ENCODE results near the gene ERI2. TPM values are rescaled to one million over a fixed set of nuclear protein-coding genes. Genes with fewer than 3 reads are reported as not detected.
"Not testable (repeated sequence)": the region's sequence is repeated elsewhere in the genome, so short reads cannot be mapped to it uniquely, and the experiment has no call there.

Gene ERI2
- total RNA-seq, 2 experiments from 2014 or later = 15.0 to 15.4 TPM

- Mint-ChIP-seq H3K27ac (no peak overlapping the region), H3K36me3 (ENCODE audit: low read depth) (peaks cover 40% of the 10 kb centered on the region), H3K27me3 (ENCODE audit: low read depth) (no peaks in the 10 kb centered on the region), H3K4me1 (ENCODE audit: low read depth) (peaks cover 16% of the 10 kb centered on the region), H3K9me3 (ENCODE audit: insufficient read depth) (no peaks in the 10 kb centered on the region), H3K4me3 (no peak overlapping the region)
- POLR2A ChIA-PET = interaction anchor here (2.3 kb wide), 1 partner anchor 8 kb away, joined by 10 read pairs; the partner anchor contains the start of genes ERI2 and REXO5
- no peak for DNase-seq
- CTCF ChIA-PET = interaction anchor here (0.7 to 2.3 kb wide), 3 partner anchors 8 to 18 kb away, joined by 3 to 12 read pairs (median 4); partner anchors contain the start of genes ERI2 and REXO5
- no peak for ATAC-seq
These were observed 8.5 kb upstream of the ERI2 start for GRCh38 chr16:20814784-20815183.

DNA sequence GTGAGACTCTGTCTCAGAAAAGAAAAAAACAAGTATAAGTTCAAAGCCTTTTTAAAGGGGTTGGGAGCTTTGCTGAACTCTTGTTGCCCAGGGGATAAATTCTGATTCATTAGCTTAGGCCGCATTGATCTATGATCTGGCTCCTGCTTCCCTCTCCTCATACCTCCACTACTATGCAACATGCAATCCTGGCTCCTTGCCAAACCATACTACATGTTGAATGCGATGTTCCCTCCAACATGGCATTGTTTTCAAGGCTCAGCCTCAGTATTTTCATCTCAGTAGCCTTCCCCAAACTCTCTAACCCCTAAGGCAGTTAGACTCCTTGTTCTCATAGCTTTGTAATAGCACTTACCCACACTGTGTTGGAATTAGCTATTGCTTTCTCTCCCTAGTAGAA is 6.2 kb upstream of the ERI2 start:
- H3K27me3 Mint-ChIP-seq (ENCODE audit: low read depth) = no peaks in the 10 kb centered on the region
- peaks cover 27% of the 10 kb centered on the region for H3K4me1 Mint-ChIP-seq (ENCODE audit: low read depth)
- H3K9me3 Mint-ChIP-seq (ENCODE audit: insufficient read depth) = no peaks in the 10 kb centered on the region
- H3K27ac Mint-ChIP-seq = no peak overlapping the region
- no peak for ATAC-seq
- CTCF ChIA-PET = no interaction called here
- POLR2A ChIA-PET = no interaction called here
- peaks cover 40% of the 10 kb centered on the region for H3K36me3 Mint-ChIP-seq (ENCODE audit: low read depth)
- no peak overlapping the region for H3K4me3 Mint-ChIP-seq
- no peak for DNase-seq

- ATAC-seq (no peak), DNase-seq (no peak)
- H3K4me3 Mint-ChIP-seq = no peak overlapping the region
- peaks cover 37% of the 10 kb centered on the region for H3K36me3 Mint-ChIP-seq (ENCODE audit: low read depth)
- peaks cover 27% of the 10 kb centered on the region for H3K4me1 Mint-ChIP-seq (ENCODE audit: low read depth)
- H3K27me3 Mint-ChIP-seq (ENCODE audit: low read depth) = no peaks in the 10 kb centered on the region
- no peaks in the 10 kb centered on the region for H3K9me3 Mint-ChIP-seq (ENCODE audit: insufficient read depth)
- no peak overlapping the region for H3K27ac Mint-ChIP-seq
- ChIA-PET POLR2A (interaction anchor here (0.6 kb wide), 1 partner anchor 39 kb away, joined by 6 read pairs; no protein-coding TSS in a partner anchor), CTCF (no interaction called here)
These were observed 5.7 kb upstream of the ERI2 start for GRCh38 chr16:20811889-20812439.

DNA sequence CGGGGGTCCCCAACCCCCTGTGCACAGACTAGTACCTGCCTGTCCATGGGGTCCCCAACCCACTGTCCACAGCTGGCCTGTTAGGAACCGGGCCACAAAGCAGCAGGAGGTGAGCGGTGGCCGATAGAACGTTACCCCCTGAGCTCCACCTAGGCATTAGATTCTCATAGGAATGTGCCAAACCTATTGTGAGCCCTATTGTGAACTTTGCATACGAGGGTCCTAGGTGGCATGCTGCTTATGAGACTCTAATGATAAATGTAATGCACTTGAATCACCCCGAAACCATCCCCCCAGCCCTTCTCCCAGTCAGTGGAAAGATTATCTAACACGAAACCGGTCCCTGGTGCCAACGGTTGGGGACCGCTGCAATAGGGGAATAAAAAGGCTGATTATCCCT is 1.6 kb upstream of the ERI2 start:
- ChIA-PET CTCF (interaction anchor here (1.9 to 2.1 kb wide), 2 partner anchors 8 to 13 kb away, joined by 8 to 12 read pairs; no protein-coding TSS in a partner anchor), POLR2A (no interaction called here)
- no peak for ATAC-seq
- H3K9me3 Mint-ChIP-seq (ENCODE audit: insufficient read depth) = no peaks in the 10 kb centered on the region
- peaks cover 23% of the 10 kb centered on the region for H3K36me3 Mint-ChIP-seq (ENCODE audit: low read depth)
- peak overlapping the region; percentile 95 for H3K27ac Mint-ChIP-seq
- peak overlapping the region; percentile 97 for H3K4me3 Mint-ChIP-seq
- no peaks in the 10 kb centered on the region for H3K27me3 Mint-ChIP-seq (ENCODE audit: low read depth)
- no peak for DNase-seq
- peaks cover 25% of the 10 kb centered on the region for H3K4me1 Mint-ChIP-seq (ENCODE audit: low read depth)

DNA sequence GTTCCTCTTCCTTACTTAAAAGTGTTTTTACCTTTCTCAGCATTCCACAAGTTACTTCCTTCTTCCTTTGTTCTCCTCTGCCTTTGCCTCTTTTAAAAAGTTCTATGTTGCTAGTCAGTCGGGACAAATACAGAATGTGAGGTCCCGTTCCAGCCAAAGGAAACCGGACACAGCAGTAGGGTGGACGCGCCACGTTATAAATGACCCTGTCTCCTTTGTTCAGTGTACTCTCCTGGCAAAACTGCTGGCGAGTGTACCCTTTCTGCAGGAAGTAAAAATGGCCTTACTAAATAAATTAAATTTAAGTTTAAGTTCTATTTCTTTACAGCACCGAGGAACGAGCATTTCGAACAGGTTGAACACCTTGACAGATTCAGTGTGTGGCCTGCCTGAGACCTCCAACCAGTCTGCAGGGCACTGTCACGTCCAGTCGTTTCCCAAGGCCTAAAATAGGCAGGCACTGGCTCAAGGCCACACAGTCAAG is 546 bp downstream of the ERI2 start:
- CTCF ChIA-PET = interaction anchor here (0.7 to 2.1 kb wide), 10 partner anchors 10 to 279 kb away, joined by 3 to 12 read pairs (median 5); no protein-coding TSS in a partner anchor

GRCh38 chr16:20803561-20804214 is 2.6 kb downstream of the ERI2 start:
- no peak for ATAC-seq
- H3K27ac Mint-ChIP-seq = no peak overlapping the region
- no peaks in the 10 kb centered on the region for H3K27me3 Mint-ChIP-seq (ENCODE audit: low read depth)
- H3K4me1 Mint-ChIP-seq (ENCODE audit: low read depth) = peaks cover 23% of the 10 kb centered on the region
- CTCF ChIA-PET = interaction anchor here (2.0 kb wide), 1 partner anchor 46 kb away, joined by 6 read pairs; no protein-coding TSS in a partner anchor
- POLR2A ChIA-PET = interaction anchor here (1.7 kb wide), 1 partner anchor 96 kb away, joined by 3 read pairs; the partner anchor contains the start of genes DCUN1D3 and LYRM1
- DNase-seq = no peak
- no peaks in the 10 kb centered on the region for H3K9me3 Mint-ChIP-seq (ENCODE audit: insufficient read depth)
- no peak overlapping the region for H3K4me3 Mint-ChIP-seq
- H3K36me3 Mint-ChIP-seq (ENCODE audit: low read depth) = peaks cover 29% of the 10 kb centered on the region

More for the DNA sequence above, 546 bp downstream of the ERI2 start:
- Mint-ChIP-seq H3K27ac (peak overlapping the region; percentile 95), H3K36me3 (ENCODE audit: low read depth) (peaks cover 24% of the 10 kb centered on the region), H3K4me1 (ENCODE audit: low read depth) (peaks cover 21% of the 10 kb centered on the region), H3K4me3 (peak overlapping the region; percentile 97)
- DNase-seq; H3K9me3 Mint-ChIP-seq (ENCODE audit: insufficient read depth); ATAC-seq; H3K27me3 Mint-ChIP-seq (ENCODE audit: low read depth): not testable (repeated sequence)
- POLR2A ChIA-PET = interaction anchor here (0.6 to 2.2 kb wide), 5 partner anchors 10 to 130 kb away, joined by 3 to 11 read pairs (median 7); partner anchors contain the start of genes ACSM3, DCUN1D3 and LYRM1

- POLR2A ChIA-PET = interaction anchor here (1.7 kb wide), 1 partner anchor 97 kb away, joined by 3 read pairs; the partner anchor contains the start of genes DCUN1D3 and LYRM1
- no peaks in the 10 kb centered on the region for H3K9me3 Mint-ChIP-seq (ENCODE audit: insufficient read depth)
- H3K27me3 Mint-ChIP-seq (ENCODE audit: low read depth) = no peaks in the 10 kb centered on the region
- H3K36me3 Mint-ChIP-seq (ENCODE audit: low read depth) = peaks cover 31% of the 10 kb centered on the region
- H3K4me3 Mint-ChIP-seq = no peak overlapping the region
- DNase-seq = no peak
- H3K27ac Mint-ChIP-seq = no peak overlapping the region
- H3K4me1 Mint-ChIP-seq (ENCODE audit: low read depth) = peaks cover 26% of the 10 kb centered on the region
- CTCF ChIA-PET = interaction anchor here (2.0 kb wide), 1 partner anchor 46 kb away, joined by 6 read pairs; no protein-coding TSS in a partner anchor
- ATAC-seq = no peak
These were observed 3.1 kb downstream of the ERI2 start for GRCh38 chr16:20803192-20803560.

GRCh38 chr16:20801278-20801677 is 5.0 kb downstream of the ERI2 start:
- H3K4me1 Mint-ChIP-seq (ENCODE audit: low read depth) = peaks cover 26% of the 10 kb centered on the region
- H3K4me3 Mint-ChIP-seq = no peak overlapping the region
- no peaks in the 10 kb centered on the region for H3K9me3 Mint-ChIP-seq (ENCODE audit: insufficient read depth)
- H3K36me3 Mint-ChIP-seq (ENCODE audit: low read depth) = peaks cover 33% of the 10 kb centered on the region
- CTCF ChIA-PET = interaction anchor here (1.5 kb wide), 1 partner anchor 43 kb away, joined by 4 read pairs; no protein-coding TSS in a partner anchor
- POLR2A ChIA-PET = no interaction called here
- H3K27me3 Mint-ChIP-seq (ENCODE audit: low read depth) = no peaks in the 10 kb centered on the region
- H3K27ac Mint-ChIP-seq = peak overlapping the region; percentile 25
- ATAC-seq = no peak
- DNase-seq = no peak

GRCh38 chr16:20799599-20799998 is 6.7 kb downstream of the ERI2 start:
- Mint-ChIP-seq H3K9me3 (ENCODE audit: insufficient read depth) (no peaks in the 10 kb centered on the region), H3K27me3 (ENCODE audit: low read depth) (no peaks in the 10 kb centered on the region), H3K36me3 (ENCODE audit: low read depth) (peaks cover 33% of the 10 kb centered on the region), H3K4me3 (no peak overlapping the region), H3K27ac (no peak overlapping the region), H3K4me1 (ENCODE audit: low read depth) (peaks cover 23% of the 10 kb centered on the region)
- ChIA-PET POLR2A (no interaction called here), CTCF (interaction anchor here (0.9 to 1.5 kb wide), 5 partner anchors 12 to 145 kb away, joined by 3 to 4 read pairs (median 4); no protein-coding TSS in a partner anchor)
- ATAC-seq (no peak), DNase-seq (no peak)

DNA sequence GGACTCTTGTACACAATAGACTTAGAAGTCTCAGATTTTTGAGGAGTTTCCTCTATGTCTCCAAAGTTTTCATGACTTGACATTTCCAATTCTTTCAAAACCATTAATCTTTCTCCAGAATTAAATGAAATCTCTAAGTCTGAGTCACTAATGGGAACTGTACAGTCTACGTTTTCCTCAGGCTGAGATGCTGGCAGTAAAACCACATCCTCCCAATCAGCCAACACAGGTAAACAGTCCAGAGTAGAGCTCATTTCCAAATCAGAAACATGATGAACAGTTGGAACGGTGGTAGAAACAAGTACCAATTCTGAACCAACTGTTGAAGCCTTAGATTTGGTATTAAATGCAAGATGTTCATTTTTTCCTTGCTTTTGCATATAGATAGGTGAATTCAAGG is 7.9 kb downstream of the ERI2 start:
- H3K36me3 Mint-ChIP-seq (ENCODE audit: low read depth) = peaks cover 30% of the 10 kb centered on the region
- CTCF ChIA-PET = interaction anchor here (1.1 to 1.5 kb wide), 2 partner anchors 49 to 146 kb away, joined by 3 to 5 read pairs; no protein-coding TSS in a partner anchor
- ATAC-seq = no peak
- POLR2A ChIA-PET = no interaction called here
- no peak overlapping the region for H3K27ac Mint-ChIP-seq
- H3K4me3 Mint-ChIP-seq = no peak overlapping the region
- H3K9me3 Mint-ChIP-seq (ENCODE audit: insufficient read depth) = no peaks in the 10 kb centered on the region
- no peak for DNase-seq
- H3K27me3 Mint-ChIP-seq (ENCODE audit: low read depth) = no peaks in the 10 kb centered on the region
- H3K4me1 Mint-ChIP-seq (ENCODE audit: low read depth) = peaks cover 21% of the 10 kb centered on the region

GRCh38 chr16:20791923-20792612 is 14.2 kb downstream of the ERI2 start:
- ChIA-PET CTCF (interaction anchor here (1.2 to 1.4 kb wide), 4 partner anchors 14 to 291 kb away, joined by 3 to 5 read pairs (median 4); partner anchors contain the start of genes ERI2 and REXO5), POLR2A (interaction anchor here (0.6 kb wide), 1 partner anchor 27 kb away, joined by 4 read pairs; no protein-coding TSS in a partner anchor)
- H3K27me3 Mint-ChIP-seq (ENCODE audit: low read depth) = no peaks in the 10 kb centered on the region
- no peaks in the 10 kb centered on the region for H3K9me3 Mint-ChIP-seq (ENCODE audit: insufficient read depth)
- no peaks in the 10 kb centered on the region for H3K4me1 Mint-ChIP-seq (ENCODE audit: low read depth)
- no peak overlapping the region for H3K4me3 Mint-ChIP-seq
- ATAC-seq (no peak), DNase-seq (no peak)
- peaks cover 4% of the 10 kb centered on the region for H3K36me3 Mint-ChIP-seq (ENCODE audit: low read depth)
- no peak overlapping the region for H3K27ac Mint-ChIP-seq
